CD4-positive, alpha-beta T cell (primary cell): Measurements from ENCODE around the gene ABLIM1. TPM values are rescaled to one million over a fixed set of nuclear protein-coding genes. Genes with fewer than 3 reads are reported as not detected.

Experiments
- ATAC-seq: fragments of 200-7000 bp; cut with Tn5 transposase; one replicate; pipeline ENCODE4 v1.10.0; 2022; ENCODE audit warnings: mild to moderate bottlenecking; ENCODE audit not compliant: poor library complexity
- CTCF ChIA-PET: fragments of 350-600 bp; sonication (Branson Sonifier 250); formaldehyde crosslinking; loops from one replicate; lab custom pipeline; 2021; ENCODE audit warnings: antibody characterized with exemption, inconsistent platforms; lab: Charles Lee
- POLR2A ChIA-PET: fragments of 350-600 bp; sonication (Branson Sonifier 250); formaldehyde crosslinking; loops from one replicate; lab custom pipeline; 2021; ENCODE audit warnings: antibody characterized with exemption, inconsistent platforms; lab: Charles Lee
- DNase-seq, 14 experiments: peaks; one replicate each; pipeline ENCODE4 v3.0.0-alpha.2; 2013 to 2020; ENCODE audit warnings: mixed read lengths in 2 of 14
- H3K27ac ChIP-seq, 2 donors: one replicate each; pipeline versions ENCODE4 v1.5.1 to v1.7.0; 2013; ENCODE audit warnings: low read length in 2 of 2, low read depth in 1 of 2, mild to moderate bottlenecking in 1 of 2
- H3K27me3 ChIP-seq, 2 experiments: 1 replicate in 1 of 2; 2 replicates in 1 of 2; pipeline versions ENCODE4 v1.6.1 to v1.7.0; 2013; ENCODE audit warnings: low read length in 2 of 2, control low read depth in 1 of 2, mild to moderate bottlenecking in 1 of 2, moderate library complexity in 1 of 2; ENCODE audit not compliant: insufficient read depth in 2 of 2, control insufficient read depth in 1 of 2
- H3K36me3 ChIP-seq: one replicate; pipeline ENCODE4 v1.6.1; 2013; ENCODE audit warnings: low read length, control low read depth; ENCODE audit not compliant: insufficient read depth
- H3K4me1 ChIP-seq: one replicate; pipeline ENCODE4 v1.6.1; 2013; ENCODE audit warnings: low read length, control low read depth; ENCODE audit not compliant: insufficient read depth
- H3K4me3 ChIP-seq: one replicate; pipeline ENCODE4 v1.5.1; 2013; ENCODE audit warnings: mild to moderate bottlenecking, low read length, moderate library complexity
- H3K9me3 ChIP-seq, 2 experiments: 1 replicate in 1 of 2; 2 replicates in 1 of 2; pipeline versions ENCODE4 v1.6.1 to v1.7.0; 2013; ENCODE audit warnings: low read length in 2 of 2, mild to moderate bottlenecking in 2 of 2, control low read depth in 1 of 2, moderate library complexity in 1 of 2; ENCODE audit not compliant: control insufficient read depth in 1 of 2, insufficient read depth in 1 of 2
- H3K27ac Mint-ChIP-seq: one replicate; pipeline ENCODE4 v1.8.0; 2020; ENCODE audit warnings: mixed read lengths
- H3K27me3 Mint-ChIP-seq: one replicate; pipeline ENCODE4 v1.8.0; 2021; ENCODE audit warnings: mixed read lengths
- H3K36me3 Mint-ChIP-seq: one replicate; pipeline ENCODE4 v1.8.0; 2021; ENCODE audit warnings: low read depth, mixed read lengths
- H3K4me1 Mint-ChIP-seq: one replicate; pipeline ENCODE4 v1.8.0; 2021; ENCODE audit warnings: low read depth, mixed read lengths
- H3K4me3 Mint-ChIP-seq: one replicate; pipeline ENCODE4 v1.8.0; 2020; ENCODE audit warnings: mild to moderate bottlenecking, mixed read lengths
- H3K9me3 Mint-ChIP-seq: one replicate; pipeline ENCODE4 v1.8.0; 2020; ENCODE audit warnings: mixed read lengths
- intact Hi-C, 2 experiments: fragments of 100-400 bp; cut with DNase I in 1 of 2; cut with micrococcal nuclease in 1 of 2; formaldehyde crosslinking; loops; one replicate each; pipeline versions ENCODE4 v1.15.1 to v1.9.0; 2023 to 2025; cut with DNase I, micrococcal nuclease
- total RNA-seq, 174 experiments: library from RNA in 2 of 174; stranded (reverse) in 2 of 174; gene quantifications; one replicate each; pipeline ENCODE4 v1.2.3 and lab custom pipeline; 2021 to 2026
- TF ChIP-seq, protein P1 (sequence below): fragments of 200-600 bp; IDR thresholded peaks from one replicate; pipeline ENCODE4 v1.8.0; 2022; ENCODE audit warnings: antibody characterized with exemption, mild to moderate bottlenecking

Gene ABLIM1
- total RNA-seq, 2 experiments from 2014 or later = 217 to 224 TPM

DNA sequence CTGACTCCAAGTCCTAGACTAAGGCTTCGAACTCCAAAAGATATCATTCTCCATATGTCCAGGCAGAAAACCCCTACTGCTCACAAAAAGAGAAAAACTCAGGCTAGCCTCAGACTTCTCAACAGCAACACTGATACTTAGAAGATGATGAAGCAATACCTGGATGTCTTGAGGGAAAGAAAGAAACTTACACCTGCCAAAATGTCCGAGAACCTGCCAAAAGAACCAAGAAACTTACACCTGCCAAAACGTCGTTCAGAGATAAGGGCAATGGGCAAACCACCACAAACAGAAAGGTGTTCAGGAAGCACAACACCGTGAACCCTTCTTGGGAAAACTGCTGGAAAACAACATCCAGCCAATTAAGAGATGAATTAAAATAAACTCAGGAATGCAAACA lies 15.3 kb downstream of the ABLIM1 start:
- no peaks in the 10 kb centered on the region for H3K36me3 ChIP-seq
- Mint-ChIP-seq H3K27me3 (no peaks in the 10 kb centered on the region), H3K4me1 (no peaks in the 10 kb centered on the region), H3K4me3 (no peak overlapping the region), H3K9me3 (no peaks in the 10 kb centered on the region), H3K36me3 (no peaks in the 10 kb centered on the region), H3K27ac (no peak overlapping the region)
- no peaks in the 10 kb centered on the region for H3K9me3 ChIP-seq
- H3K27ac ChIP-seq = no peak overlapping the region
- H3K4me1 ChIP-seq = no peaks in the 10 kb centered on the region
- ATAC-seq (no peak), DNase-seq (no peak)
- ChIA-PET CTCF (no interaction called here), POLR2A (no interaction called here)
- intact Hi-C loops = no loop called here
- H3K4me3 ChIP-seq = no peak overlapping the region
- no peaks in the 10 kb centered on the region for H3K27me3 ChIP-seq
- TF ChIP-seq, protein P1, sequence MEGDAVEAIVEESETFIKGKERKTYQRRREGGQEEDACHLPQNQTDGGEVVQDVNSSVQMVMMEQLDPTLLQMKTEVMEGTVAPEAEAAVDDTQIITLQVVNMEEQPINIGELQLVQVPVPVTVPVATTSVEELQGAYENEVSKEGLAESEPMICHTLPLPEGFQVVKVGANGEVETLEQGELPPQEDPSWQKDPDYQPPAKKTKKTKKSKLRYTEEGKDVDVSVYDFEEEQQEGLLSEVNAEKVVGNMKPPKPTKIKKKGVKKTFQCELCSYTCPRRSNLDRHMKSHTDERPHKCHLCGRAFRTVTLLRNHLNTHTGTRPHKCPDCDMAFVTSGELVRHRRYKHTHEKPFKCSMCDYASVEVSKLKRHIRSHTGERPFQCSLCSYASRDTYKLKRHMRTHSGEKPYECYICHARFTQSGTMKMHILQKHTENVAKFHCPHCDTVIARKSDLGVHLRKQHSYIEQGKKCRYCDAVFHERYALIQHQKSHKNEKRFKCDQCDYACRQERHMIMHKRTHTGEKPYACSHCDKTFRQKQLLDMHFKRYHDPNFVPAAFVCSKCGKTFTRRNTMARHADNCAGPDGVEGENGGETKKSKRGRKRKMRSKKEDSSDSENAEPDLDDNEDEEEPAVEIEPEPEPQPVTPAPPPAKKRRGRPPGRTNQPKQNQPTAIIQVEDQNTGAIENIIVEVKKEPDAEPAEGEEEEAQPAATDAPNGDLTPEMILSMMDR = no peak

DNA sequence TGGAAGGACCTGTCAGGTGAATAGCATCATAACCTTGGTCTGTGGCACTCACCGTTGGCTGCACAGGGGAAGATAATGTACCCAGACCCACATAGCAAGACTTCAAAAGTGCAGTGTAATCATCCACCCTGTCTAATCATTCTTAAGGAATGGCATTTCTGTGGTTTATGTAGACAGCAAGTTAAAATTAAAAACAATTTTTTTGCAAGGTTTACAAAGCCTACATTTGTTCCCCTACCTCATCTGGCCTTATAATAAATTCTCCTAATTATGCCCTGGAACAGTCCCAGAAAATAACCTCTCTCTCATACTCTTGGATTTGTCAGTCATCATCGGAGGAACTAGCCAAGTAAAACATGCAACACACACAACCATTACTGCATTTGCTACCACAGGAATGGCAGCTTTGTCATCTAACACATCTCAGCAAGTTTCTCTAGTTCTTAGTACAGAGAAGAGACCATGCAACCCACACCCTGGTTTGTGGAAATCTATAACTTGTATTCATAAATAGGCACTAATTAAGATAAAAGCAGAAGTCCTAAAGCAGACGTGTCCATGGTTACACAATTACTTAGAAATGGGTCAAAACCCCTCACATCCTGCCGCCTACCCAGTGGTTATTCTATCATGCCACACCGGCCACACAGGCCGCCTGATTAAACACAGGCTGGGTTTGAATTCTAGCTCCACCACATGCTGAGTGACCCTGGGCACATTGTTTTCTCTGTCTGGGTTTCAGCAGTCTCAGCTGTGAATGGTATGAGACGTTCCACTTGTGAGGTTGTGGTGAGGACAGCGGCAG lies 19.1 kb downstream of the ABLIM1 start:
- H3K9me3 Mint-ChIP-seq = no peaks in the 10 kb centered on the region

DNA sequence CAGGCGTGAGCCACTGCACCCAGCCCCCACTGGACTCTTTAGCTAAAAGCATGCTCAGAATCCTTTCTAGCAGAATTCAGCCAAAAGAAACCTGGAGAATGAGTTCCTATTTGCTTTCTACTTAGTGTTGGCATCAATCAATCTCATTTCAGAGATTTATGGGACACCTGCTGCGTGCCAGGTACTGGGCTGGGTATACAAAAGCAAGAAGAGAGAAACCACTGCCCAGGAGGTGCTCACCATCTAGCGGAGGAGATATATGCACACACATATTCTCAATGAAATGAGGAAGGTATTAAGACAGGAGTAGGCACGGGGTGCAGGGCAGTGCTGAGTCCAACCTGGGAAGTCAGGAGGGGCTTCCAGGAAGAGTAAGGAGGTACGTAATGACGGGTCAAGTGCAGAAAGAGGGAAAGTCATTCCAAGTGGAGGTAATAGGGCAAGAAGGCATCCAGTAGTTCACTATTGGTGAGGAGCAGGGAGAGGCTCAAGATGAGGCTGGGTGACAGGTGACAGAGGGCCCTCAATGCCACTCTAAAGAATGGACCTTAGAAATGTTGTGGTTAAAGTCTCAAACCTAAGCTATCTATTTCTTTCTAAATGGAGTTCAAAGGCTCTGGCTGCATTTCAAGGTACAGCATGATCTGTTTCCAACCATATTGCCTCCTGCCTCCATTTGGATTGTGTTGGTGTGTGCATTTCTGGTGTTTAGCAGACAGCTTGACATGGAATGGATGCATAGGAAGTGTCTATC lies 22.1 kb downstream of the ABLIM1 start:
- Histone ChIP-seq H3K27ac (no peak overlapping the region), H3K4me3 (no peak overlapping the region), H3K27me3 (peaks cover 24 to 28% of the 10 kb centered on the region in 2 experiments), H3K9me3 (no peaks in the 10 kb centered on the region), H3K36me3 (no peaks in the 10 kb centered on the region), H3K4me1 (peaks cover 16% of the 10 kb centered on the region)
- peaks cover 15% of the 10 kb centered on the region for H3K4me1 Mint-ChIP-seq
- no peaks in the 10 kb centered on the region for H3K36me3 Mint-ChIP-seq
- no peak for DNase-seq
- peaks cover 46% of the 10 kb centered on the region for H3K27me3 Mint-ChIP-seq
- no peaks in the 10 kb centered on the region for H3K9me3 Mint-ChIP-seq
- intact Hi-C loops = no loop called here
- H3K4me3 Mint-ChIP-seq = no peak overlapping the region
- no peak overlapping the region for H3K27ac Mint-ChIP-seq
- CTCF ChIA-PET = no interaction called here
- ATAC-seq = no peak
- TF ChIP-seq, protein P1 = no peak
- POLR2A ChIA-PET = no interaction called here

More for the DNA sequence above, 19.1 kb downstream of the ABLIM1 start:
- H3K36me3 Mint-ChIP-seq = no peaks in the 10 kb centered on the region
- peaks cover 17% of the 10 kb centered on the region for H3K27me3 Mint-ChIP-seq
- TF ChIP-seq, protein P1 = no peak
- H3K4me3 ChIP-seq = no peak overlapping the region
- H3K4me1 Mint-ChIP-seq = no peaks in the 10 kb centered on the region
- no peaks in the 10 kb centered on the region for H3K36me3 ChIP-seq
- intact Hi-C loops = no loop called here
- POLR2A ChIA-PET = no interaction called here
- H3K4me3 Mint-ChIP-seq = no peak overlapping the region
- H3K9me3 ChIP-seq = no peaks in the 10 kb centered on the region
- no peaks in the 10 kb centered on the region for H3K4me1 ChIP-seq
- no peaks in the 10 kb centered on the region for H3K27me3 ChIP-seq
- CTCF ChIA-PET = no interaction called here
- H3K27ac ChIP-seq = no peak overlapping the region
- DNase-seq (no peak), ATAC-seq (no peak)
- H3K27ac Mint-ChIP-seq = no peak overlapping the region
